Measurements from ENCODE around the gene NSUN6.

NSUN6 gene

DNA sequence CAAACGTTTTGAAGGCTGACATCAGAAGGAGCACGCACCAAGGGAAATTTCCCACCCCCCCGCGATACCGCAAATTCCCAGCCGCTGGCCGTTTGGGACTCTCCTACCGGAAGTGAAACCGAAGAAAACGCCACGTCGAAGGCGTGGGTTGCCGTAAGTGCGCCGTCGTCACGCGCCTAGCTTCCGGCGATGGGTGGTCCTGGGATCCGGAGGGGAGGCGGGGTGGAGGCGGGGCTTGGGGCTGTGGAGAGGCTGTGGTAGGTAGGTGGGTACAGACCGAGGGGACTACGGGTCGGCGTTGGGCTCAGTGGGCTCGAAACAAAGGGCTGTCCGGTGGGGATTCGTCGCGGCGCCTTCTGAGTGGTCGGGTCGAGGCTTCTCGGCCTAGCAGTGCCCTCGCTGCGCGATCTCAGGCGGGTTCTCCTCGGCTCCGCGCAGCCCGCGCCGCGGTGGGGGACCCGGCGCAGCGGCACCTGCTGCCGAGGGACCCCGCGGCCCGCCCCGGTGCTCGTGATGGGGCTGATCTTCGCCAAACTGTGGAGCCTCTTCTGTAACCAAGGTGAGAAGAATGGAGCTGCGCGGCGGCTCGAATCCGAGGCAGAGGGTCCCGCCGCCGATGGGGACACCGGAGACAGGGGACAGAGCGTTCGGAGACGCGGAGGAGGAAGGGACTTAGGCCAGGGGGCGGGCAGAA, 7.9 kb upstream of the NSUN6 start, which contains the start of gene ARL5B:
TSS of gene ARL5B (plus strand) at position 307 of the 694 bp plus-strand sequence. CDS start at position 514, 207 bp downstream.
- H3K9ac ChIP-seq (ENCODE audit: low read depth, low read length), result peak within 1 kb of the TSS; percentile 85
- peaks cover 64% of the 10 kb centered on the region for H3K79me2 ChIP-seq (ENCODE audit: insufficient read depth, low read length)
- peaks cover 4% of the 10 kb centered on the region; the same call in 1 of the 2 replicates for H3K36me3 ChIP-seq (ENCODE audit: insufficient read depth, low read length)
- peak within 1 kb of the TSS; percentile 92 for H2AFZ ChIP-seq (ENCODE audit: low read depth, low read length)
- DNase-seq (peak; percentile 97), ATAC-seq (ENCODE audit: insufficient read depth, low read depth) (peak; percentile 96)
- H3K27me3 ChIP-seq (ENCODE audit: insufficient read depth, low read length, poor library complexity), result no peaks in the 10 kb centered on the region
- peak within 1 kb of the TSS; percentile 92 to 94 for H3K4me3 ChIP-seq (ENCODE audit: low read depth in 1 of 2, low read length in 2 of 2)
- H3K4me1 ChIP-seq (ENCODE audit: insufficient read depth, low read length), result peaks cover 35% of the 10 kb centered on the region
- peaks cover 23% of the 10 kb centered on the region for H4K20me1 ChIP-seq (ENCODE audit: insufficient read depth, low read length)
- peak within 1 kb of the TSS; percentile 90 for H3K27ac ChIP-seq (ENCODE audit: low read length)
- no peak for TF ChIP-seq EZH2 (IDR thresholded peaks at IDR 0.05; ENCODE audit: borderline replicate concordance, low read depth, low read length, severe bottlenecking)
- no peak for TF ChIP-seq CTCF (IDR thresholded peaks at IDR 0.05; ENCODE audit: borderline replicate concordance, extremely low read depth, low read length, poor library complexity, severe bottlenecking)
- peak within 1 kb of the TSS; percentile 90 for H3K4me2 ChIP-seq (ENCODE audit: insufficient read depth, low read length)
- H3K9me3 ChIP-seq (ENCODE audit: insufficient read depth, low read length, severe bottlenecking), result no peaks in the 10 kb centered on the region

DNA sequence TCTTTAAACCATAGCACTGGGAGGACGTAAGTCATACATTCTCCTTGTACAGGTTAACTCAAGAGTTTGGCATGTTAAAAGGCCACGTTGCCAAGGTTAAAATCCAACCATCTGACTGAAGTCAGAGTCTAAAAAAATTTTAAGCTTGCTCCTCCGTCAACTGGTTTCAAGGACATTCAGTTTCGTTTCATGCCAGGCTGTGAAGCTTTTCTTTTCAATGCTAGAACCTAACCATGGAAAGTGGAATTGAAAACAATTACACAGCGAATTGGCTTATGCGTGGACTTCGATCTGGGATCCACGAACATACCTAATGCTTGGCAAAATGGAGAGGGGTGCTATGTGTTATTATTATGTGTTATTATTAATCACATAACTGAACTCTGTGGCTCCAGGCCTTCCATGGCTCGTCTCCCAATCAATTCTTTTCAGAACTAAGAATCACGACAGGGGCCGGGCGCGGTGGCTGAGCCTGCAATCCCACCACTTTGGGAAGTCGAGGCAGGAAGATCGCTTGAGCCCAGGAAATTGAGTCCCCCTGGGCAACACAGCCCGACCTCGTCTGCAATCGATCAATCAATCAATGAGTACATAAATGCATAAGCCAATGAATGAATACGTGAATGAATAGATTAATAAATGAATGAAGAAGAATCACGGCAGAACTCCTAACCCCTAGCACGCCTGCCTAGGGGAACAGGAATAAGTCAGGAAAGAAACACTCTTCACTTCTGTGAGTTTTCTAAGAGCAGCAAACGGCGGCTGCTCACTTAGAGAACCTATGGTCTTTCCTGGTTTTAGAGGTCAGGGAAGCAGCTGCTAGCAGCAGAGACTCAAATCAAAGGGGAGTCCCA, 7.1 kb upstream of the NSUN6 start:
- no peaks in the 10 kb centered on the region for H3K27me3 ChIP-seq (ENCODE audit: insufficient read depth, low read length, poor library complexity)
- ATAC-seq (ENCODE audit: insufficient read depth, low read depth) (peak; percentile 29; the same call in 2 of the 3 replicates), DNase-seq (no peak)
- peaks cover 35% of the 10 kb centered on the region for H3K4me1 ChIP-seq (ENCODE audit: insufficient read depth, low read length)
- peak overlapping the region; percentile 90 for H3K27ac ChIP-seq (ENCODE audit: low read length)
- H3K36me3 ChIP-seq (ENCODE audit: insufficient read depth, low read length), result peaks cover 4% of the 10 kb centered on the region; the same call in 1 of the 2 replicates
- peaks cover 56% of the 10 kb centered on the region for H3K79me2 ChIP-seq (ENCODE audit: insufficient read depth, low read length)
- peak overlapping the region; percentile 90 for H3K4me2 ChIP-seq (ENCODE audit: insufficient read depth, low read length)
- H3K9me3 ChIP-seq (ENCODE audit: insufficient read depth, low read length, severe bottlenecking), result no peaks in the 10 kb centered on the region
- H2AFZ ChIP-seq (ENCODE audit: low read depth, low read length), result peak overlapping the region; percentile 83
- TF ChIP-seq EZH2 (IDR thresholded peaks at IDR 0.05; ENCODE audit: borderline replicate concordance, low read depth, low read length, severe bottlenecking), result no peak
- no peak for TF ChIP-seq CTCF (IDR thresholded peaks at IDR 0.05; ENCODE audit: borderline replicate concordance, extremely low read depth, low read length, poor library complexity, severe bottlenecking)
- H3K4me3 ChIP-seq (ENCODE audit: low read depth in 1 of 2, low read length in 2 of 2), result peak overlapping the region; percentile 92 to 94
- H4K20me1 ChIP-seq (ENCODE audit: insufficient read depth, low read length), result peaks cover 16% of the 10 kb centered on the region; the same call in 1 of the 2 replicates
- peak overlapping the region; percentile 85 for H3K9ac ChIP-seq (ENCODE audit: low read depth, low read length)

- H3K9ac ChIP-seq (ENCODE audit: low read depth, low read length), result no peak overlapping the region
- no peak for DNase-seq
- H3K4me3 ChIP-seq (ENCODE audit: low read depth in 1 of 2, low read length in 2 of 2), result no peak overlapping the region
- no peaks in the 10 kb centered on the region; the same call in 1 of the 2 replicates for H3K36me3 ChIP-seq (ENCODE audit: insufficient read depth, low read length)
- ATAC-seq (ENCODE audit: insufficient read depth, low read depth), result no peak
- H3K79me2 ChIP-seq (ENCODE audit: insufficient read depth, low read length), result peaks cover 39% of the 10 kb centered on the region
- peaks cover 9% of the 10 kb centered on the region; the same call in 1 of the 2 replicates for H4K20me1 ChIP-seq (ENCODE audit: insufficient read depth, low read length)
- H3K27ac ChIP-seq (ENCODE audit: low read length), result no peak overlapping the region
- no peaks in the 10 kb centered on the region for H3K9me3 ChIP-seq (ENCODE audit: insufficient read depth, low read length, severe bottlenecking)
- no peak for TF ChIP-seq CTCF (IDR thresholded peaks at IDR 0.05; ENCODE audit: borderline replicate concordance, extremely low read depth, low read length, poor library complexity, severe bottlenecking)
- TF ChIP-seq EZH2 (IDR thresholded peaks at IDR 0.05; ENCODE audit: borderline replicate concordance, low read depth, low read length, severe bottlenecking), result no peak
- H3K27me3 ChIP-seq (ENCODE audit: insufficient read depth, low read length, poor library complexity), result no peaks in the 10 kb centered on the region
- H2AFZ ChIP-seq (ENCODE audit: low read depth, low read length), result no peak overlapping the region
- H3K4me1 ChIP-seq (ENCODE audit: insufficient read depth, low read length), result peaks cover 37% of the 10 kb centered on the region
- no peak overlapping the region for H3K4me2 ChIP-seq (ENCODE audit: insufficient read depth, low read length)
These were observed 5.3 kb upstream of the NSUN6 start for GRCh38 chr10:18656724-18657123.

Data from DND-41 (cell line).